Karpas-422 (cell line): ENCODE data around the gene ZNF580. TPM values are rescaled to one million over a fixed set of nuclear protein-coding genes. Genes with fewer than 3 reads are reported as not detected.

Experiments
- DNase-seq: peaks from one replicate; pipeline ENCODE4 v3.0.0-alpha.2; 2015
- H2AFZ ChIP-seq: fragments of 200-600 bp; sonication (generic); 2 replicates; pipeline ENCODE4 v1.6.1; 2014; ENCODE audit warnings: antibody characterized with exemption, low read length, mixed read lengths
- H3K27ac ChIP-seq: fragments of 200-600 bp; sonication (generic); 2 replicates; pipeline ENCODE4 v1.5.1; 2014; ENCODE audit warnings: mild to moderate bottlenecking, low read length, moderate library complexity
- H3K27me3 ChIP-seq: fragments of 200-600 bp; sonication (generic); 2 replicates; pipeline ENCODE4 v1.6.1; 2014; ENCODE audit warnings: low read length, mixed read lengths
- H3K36me3 ChIP-seq: fragments of 200-600 bp; sonication (generic); 2 replicates; pipeline ENCODE4 v1.6.1; 2014; ENCODE audit warnings: low read length, mixed read lengths; ENCODE audit not compliant: insufficient read depth
- H3K4me1 ChIP-seq: fragments of 200-600 bp; sonication (generic); 2 replicates; pipeline ENCODE4 v1.6.1; 2014; ENCODE audit warnings: mild to moderate bottlenecking, low read length, mixed read lengths
- H3K4me2 ChIP-seq: fragments of 200-600 bp; sonication (generic); 2 replicates; pipeline ENCODE4 v1.6.1; 2014; ENCODE audit warnings: low read length, low read depth, mild to moderate bottlenecking; ENCODE audit not compliant: poor library complexity, severe bottlenecking
- H3K4me3 ChIP-seq: fragments of 200-600 bp; sonication (generic); 2 replicates; pipeline ENCODE4 v1.5.1; 2014; ENCODE audit warnings: mild to moderate bottlenecking, antibody characterized with exemption, low read length, mixed read lengths
- H3K79me2 ChIP-seq: fragments of 200-600 bp; sonication (generic); 2 replicates; pipeline ENCODE4 v1.6.1; 2014; ENCODE audit warnings: mild to moderate bottlenecking, low read length, mixed read lengths
- H3K9ac ChIP-seq: fragments of 200-600 bp; sonication (generic); 2 replicates; pipeline ENCODE4 v1.6.0; 2014; ENCODE audit warnings: low read length
- H3K9me2 ChIP-seq: fragments of 200-600 bp; sonication (generic), shearing (Covaris generic); replicated peaks from 2 replicates; pipeline ENCODE4 v1.6.0; 2014; ENCODE audit warnings: mild to moderate bottlenecking, low read length, moderate library complexity; ENCODE audit not compliant: insufficient read depth
- H3K9me3 ChIP-seq: fragments of 300-700, 200-600 bp; sonication (generic); 2 replicates; pipeline ENCODE4 v1.6.1; 2014; ENCODE audit warnings: low read length, mixed read lengths
- H4K20me1 ChIP-seq: fragments of 200-600 bp; sonication (generic); 2 replicates; pipeline ENCODE4 v1.6.1; 2014; ENCODE audit warnings: mild to moderate bottlenecking, antibody characterized with exemption, low read length, low read depth; ENCODE audit not compliant: insufficient read depth
- total RNA-seq: library from RNA; depleted of rRNA; stranded (reverse); fragments of >200 nt; shearing (Covaris generic); gene quantifications from 2 replicates; pipeline ENCODE4 v1.2.3, GENCODE V29; 2014; ENCODE audit warnings: low replicate concordance

ZNF580 gene
- total RNA-seq, 1 experiment from 2014 or later, result 47.5 TPM

DNA sequence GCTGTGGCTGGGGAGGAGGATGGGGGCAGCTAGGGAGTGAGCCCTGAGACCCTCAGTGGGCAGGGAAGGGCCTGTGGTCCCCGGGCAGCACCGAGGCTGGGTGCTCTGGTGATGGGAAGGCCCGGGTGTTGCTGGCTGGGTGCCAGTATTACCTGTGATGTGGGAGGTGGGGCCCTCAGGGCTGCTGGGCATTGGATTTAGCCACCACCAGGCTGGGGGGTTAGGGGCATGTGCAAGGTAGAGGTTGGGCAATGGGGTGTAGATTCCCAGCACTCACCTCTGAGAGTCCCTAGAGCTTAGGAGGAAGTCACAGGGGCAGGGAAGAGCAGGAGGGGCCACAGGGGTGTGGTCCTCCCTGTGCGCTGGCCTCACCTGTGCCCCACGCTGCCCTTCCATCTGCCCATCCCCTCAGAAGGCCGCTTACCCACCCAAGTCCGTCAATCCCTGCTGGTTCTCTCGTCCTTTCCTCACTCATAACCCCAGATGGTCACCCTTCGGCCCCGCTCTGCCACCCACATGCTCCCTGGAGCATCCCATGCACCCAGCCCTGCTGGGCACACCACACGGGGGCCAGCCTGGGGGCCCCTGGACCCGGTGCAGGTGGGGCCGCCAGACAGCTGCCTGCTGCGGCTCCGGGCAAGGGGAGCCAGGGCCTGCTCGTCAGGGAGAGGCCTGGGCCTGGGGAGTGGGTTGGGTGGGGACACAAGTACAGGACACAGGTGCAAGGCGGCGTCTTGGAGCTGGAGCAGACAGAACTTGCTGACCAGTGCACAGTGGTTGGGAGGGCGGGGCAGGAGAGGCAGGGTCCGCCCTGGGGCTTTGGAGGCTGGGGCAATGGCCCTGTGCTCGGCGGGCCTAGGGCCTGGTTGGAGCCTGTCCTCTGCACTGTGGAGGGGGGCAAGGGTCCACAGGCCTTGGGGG, 46.7 kb downstream of the ZNF580 start:
- H4K20me1 ChIP-seq, result peaks cover 59% of the 10 kb centered on the region
- no peaks in the 10 kb centered on the region for H3K27me3 ChIP-seq
- no peak overlapping the region for H2AFZ ChIP-seq
- peaks cover 51% of the 10 kb centered on the region for H3K79me2 ChIP-seq
- H3K27ac ChIP-seq, result no peak overlapping the region
- no peak for DNase-seq
- H3K9me2 ChIP-seq, result no peaks in the 10 kb centered on the region
- H3K4me3 ChIP-seq, result no peak overlapping the region
- H3K4me2 ChIP-seq, result no peak overlapping the region
- H3K4me1 ChIP-seq, result no peaks in the 10 kb centered on the region
- no peaks in the 10 kb centered on the region for H3K9me3 ChIP-seq
- H3K9ac ChIP-seq, result no peak overlapping the region
- peaks cover 21% of the 10 kb centered on the region for H3K36me3 ChIP-seq

DNA sequence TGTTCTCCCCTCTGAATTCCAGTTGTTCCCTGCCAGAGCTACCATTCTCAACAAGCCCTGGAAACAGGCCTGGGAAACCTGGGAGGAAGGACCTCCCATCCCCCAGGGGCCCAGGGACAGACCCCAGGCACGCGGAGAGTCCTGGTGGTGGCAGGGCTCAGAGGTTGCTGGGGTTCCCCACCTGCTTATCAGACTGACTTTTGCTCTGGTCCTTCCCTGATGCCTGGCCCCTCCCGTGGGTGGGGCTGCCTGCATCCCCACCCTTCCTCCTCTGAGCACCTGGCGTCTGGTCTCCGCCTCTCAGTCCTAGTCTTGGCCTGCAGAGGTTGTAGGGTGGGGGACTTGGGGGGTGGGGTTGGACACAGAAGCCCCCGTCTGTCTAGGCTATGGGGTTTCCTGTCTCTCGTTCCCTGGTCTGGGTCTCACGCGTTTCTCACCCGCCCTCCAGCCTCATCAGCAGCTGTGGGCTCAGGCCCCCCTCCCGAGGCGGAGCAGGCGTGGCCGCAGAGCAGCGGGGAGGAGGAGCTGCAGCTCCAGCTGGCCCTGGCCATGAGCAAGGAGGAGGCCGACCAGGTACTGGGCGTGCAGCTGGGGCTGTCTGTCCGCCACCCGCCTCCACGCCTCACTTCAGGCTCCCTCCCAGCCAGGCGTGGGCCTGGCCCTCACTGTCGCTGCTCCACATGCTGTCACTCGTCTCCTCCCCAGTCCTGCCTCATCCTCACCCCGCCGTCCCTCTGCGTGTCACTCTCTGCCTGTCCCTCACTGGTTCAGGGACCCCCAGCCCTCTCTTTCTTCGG, 47.8 kb downstream of the ZNF580 start:
- no peak for DNase-seq
- Histone ChIP-seq H3K27me3 (no peaks in the 10 kb centered on the region), H3K79me2 (peaks cover 45% of the 10 kb centered on the region), H3K4me1 (no peaks in the 10 kb centered on the region), H3K4me2 (no peak overlapping the region), H3K9ac (no peak overlapping the region), H3K27ac (no peak overlapping the region), H3K36me3 (peaks cover 22% of the 10 kb centered on the region), H3K9me3 (no peaks in the 10 kb centered on the region), H3K9me2 (no peaks in the 10 kb centered on the region), H2AFZ (no peak overlapping the region), H3K4me3 (no peak overlapping the region), H4K20me1 (peaks cover 61% of the 10 kb centered on the region)

DNA sequence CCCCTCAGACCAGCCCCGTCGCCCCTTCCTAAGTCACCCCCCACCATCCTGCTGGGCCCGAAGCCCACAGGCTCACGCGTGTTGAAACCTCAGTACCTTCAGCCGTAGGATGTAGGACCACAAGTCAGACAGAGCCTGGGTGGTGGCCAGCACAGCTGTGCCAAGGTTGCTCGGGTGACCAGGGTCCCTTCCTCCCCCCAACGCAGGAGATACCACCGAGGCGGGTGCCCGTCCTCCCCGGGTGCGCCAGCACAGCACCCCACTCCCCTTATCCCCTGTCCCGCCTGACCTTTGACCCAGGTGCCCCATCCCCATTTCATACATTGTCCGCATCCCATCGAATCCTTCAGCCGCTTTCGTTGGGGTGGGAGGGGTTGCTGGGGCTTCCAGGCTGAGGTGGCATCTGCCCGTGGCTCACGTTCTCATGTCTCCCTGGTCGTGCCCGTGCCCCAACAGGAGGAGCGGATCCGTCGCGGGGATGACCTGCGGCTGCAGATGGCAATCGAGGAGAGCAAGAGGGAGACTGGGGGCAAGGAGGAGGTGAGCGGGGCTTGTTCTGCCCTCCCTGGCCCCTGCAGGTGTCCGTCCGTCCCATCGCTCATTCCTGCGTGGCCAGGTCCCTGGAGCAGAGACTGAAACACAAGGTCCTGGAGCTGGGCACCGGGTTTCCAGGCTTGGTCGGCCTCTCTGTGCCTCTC, 48.8 kb downstream of the ZNF580 start:
- no peak overlapping the region for H3K4me3 ChIP-seq
- H2AFZ ChIP-seq, result no peak overlapping the region
- H3K4me2 ChIP-seq, result no peak overlapping the region
- no peaks in the 10 kb centered on the region for H3K27me3 ChIP-seq
- peaks cover 35% of the 10 kb centered on the region for H3K79me2 ChIP-seq
- DNase-seq, result no peak
- H3K27ac ChIP-seq, result no peak overlapping the region
- peaks cover 55% of the 10 kb centered on the region for H4K20me1 ChIP-seq
- peaks cover 22% of the 10 kb centered on the region for H3K36me3 ChIP-seq
- no peaks in the 10 kb centered on the region for H3K9me3 ChIP-seq
- no peaks in the 10 kb centered on the region for H3K4me1 ChIP-seq
- H3K9me2 ChIP-seq, result no peaks in the 10 kb centered on the region
- H3K9ac ChIP-seq, result no peak overlapping the region

DNA sequence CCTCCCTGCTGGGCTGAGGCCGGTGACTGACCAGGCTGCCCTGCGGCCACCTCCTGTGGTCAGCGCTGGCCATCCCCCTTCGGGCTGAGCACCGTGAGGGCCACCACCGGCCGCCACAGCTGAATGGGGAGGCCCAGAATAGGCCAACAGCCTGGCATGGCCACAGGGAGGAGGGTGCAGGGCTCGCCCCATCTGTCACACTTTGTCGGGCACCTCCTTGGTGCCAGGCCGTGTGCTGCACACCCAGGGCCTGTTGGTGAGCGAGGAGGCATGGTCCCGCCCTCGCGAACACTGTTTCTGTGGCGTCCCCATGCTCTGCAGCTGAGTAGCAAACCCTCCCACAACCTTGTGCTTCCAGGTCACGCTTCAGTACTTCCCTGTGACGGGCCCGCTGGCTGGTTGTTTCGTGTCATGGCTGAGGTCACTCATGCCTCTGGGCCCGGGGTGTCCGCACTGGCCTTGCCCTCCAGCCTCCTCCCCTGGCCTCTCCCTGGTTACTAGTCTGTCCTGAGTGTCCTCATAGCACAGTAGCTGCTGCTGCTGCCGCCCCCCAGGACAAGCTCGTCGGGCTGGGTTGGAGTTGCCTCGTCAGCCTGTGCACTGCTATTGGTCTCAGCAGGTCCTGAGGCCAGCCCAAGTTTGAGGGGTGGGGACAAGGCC, 49.4 kb downstream of the ZNF580 start:
- H4K20me1 ChIP-seq, result peaks cover 50% of the 10 kb centered on the region
- H3K4me2 ChIP-seq, result no peak overlapping the region
- no peaks in the 10 kb centered on the region for H3K4me1 ChIP-seq
- H3K36me3 ChIP-seq, result peaks cover 24% of the 10 kb centered on the region
- no peaks in the 10 kb centered on the region for H3K27me3 ChIP-seq
- H3K9ac ChIP-seq, result no peak overlapping the region
- H3K4me3 ChIP-seq, result no peak overlapping the region
- DNase-seq, result no peak
- peaks cover 29% of the 10 kb centered on the region for H3K79me2 ChIP-seq
- H2AFZ ChIP-seq, result no peak overlapping the region
- H3K9me3 ChIP-seq, result no peaks in the 10 kb centered on the region
- no peaks in the 10 kb centered on the region for H3K9me2 ChIP-seq
- H3K27ac ChIP-seq, result no peak overlapping the region

DNA sequence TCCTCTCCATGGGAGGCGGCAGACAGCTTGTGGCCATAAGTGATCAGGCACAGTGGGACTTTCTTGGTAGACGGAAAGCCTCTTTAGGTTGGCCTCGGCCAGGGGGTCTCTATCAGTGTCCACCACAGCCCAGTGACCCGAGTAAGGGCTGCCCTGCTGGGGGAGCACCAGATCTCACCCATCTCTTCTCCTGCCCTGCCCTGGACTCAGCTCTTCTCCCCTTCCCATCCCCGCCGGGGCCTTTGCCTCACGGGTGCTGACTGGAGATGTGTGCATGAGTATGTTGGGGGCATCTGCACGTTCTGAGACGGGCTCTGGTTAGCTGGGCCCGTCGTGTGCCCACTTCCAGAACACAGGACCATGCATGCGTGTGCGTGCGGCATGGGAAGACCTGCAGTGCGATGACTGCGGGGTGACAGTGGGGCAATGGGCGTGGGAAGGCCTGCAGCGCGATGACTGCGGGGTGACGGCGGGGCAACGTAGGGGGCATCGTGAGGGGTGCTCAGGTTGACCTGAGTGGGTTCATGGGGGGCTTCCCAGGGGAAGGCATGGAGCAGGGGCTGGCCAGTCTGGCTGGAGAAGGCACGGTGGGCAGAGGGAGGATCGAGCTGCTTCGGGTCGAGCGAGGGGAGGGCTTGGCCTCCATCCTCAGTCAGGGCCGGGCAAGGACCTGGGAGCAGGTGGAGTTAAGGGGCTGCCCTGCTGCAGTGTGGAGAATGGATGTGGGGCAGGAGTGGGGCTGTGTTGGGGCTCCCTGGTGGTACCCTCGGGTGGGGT, 50.2 kb downstream of the ZNF580 start:
- DNase-seq, result no peak
- Histone ChIP-seq H4K20me1 (peaks cover 49% of the 10 kb centered on the region), H3K9me3 (no peaks in the 10 kb centered on the region), H3K27ac (no peak overlapping the region), H3K79me2 (peaks cover 21% of the 10 kb centered on the region), H3K9ac (no peak overlapping the region), H2AFZ (no peak overlapping the region), H3K4me2 (no peak overlapping the region), H3K27me3 (no peaks in the 10 kb centered on the region), H3K4me1 (no peaks in the 10 kb centered on the region), H3K36me3 (peaks cover 30% of the 10 kb centered on the region), H3K9me2 (no peaks in the 10 kb centered on the region), H3K4me3 (no peak overlapping the region)

GRCh38 chr19:55691561-55692481, 51.0 kb downstream of the ZNF580 start:
- Histone ChIP-seq H3K27ac (no peak overlapping the region), H3K36me3 (peaks cover 30% of the 10 kb centered on the region), H3K9me3 (no peaks in the 10 kb centered on the region), H3K79me2 (peaks cover 14% of the 10 kb centered on the region), H2AFZ (no peak overlapping the region), H3K4me3 (no peak overlapping the region), H3K4me1 (no peaks in the 10 kb centered on the region), H3K4me2 (no peak overlapping the region), H3K9ac (no peak overlapping the region), H4K20me1 (peaks cover 44% of the 10 kb centered on the region), H3K9me2 (no peaks in the 10 kb centered on the region), H3K27me3 (no peaks in the 10 kb centered on the region)
- no peak for DNase-seq

DNA sequence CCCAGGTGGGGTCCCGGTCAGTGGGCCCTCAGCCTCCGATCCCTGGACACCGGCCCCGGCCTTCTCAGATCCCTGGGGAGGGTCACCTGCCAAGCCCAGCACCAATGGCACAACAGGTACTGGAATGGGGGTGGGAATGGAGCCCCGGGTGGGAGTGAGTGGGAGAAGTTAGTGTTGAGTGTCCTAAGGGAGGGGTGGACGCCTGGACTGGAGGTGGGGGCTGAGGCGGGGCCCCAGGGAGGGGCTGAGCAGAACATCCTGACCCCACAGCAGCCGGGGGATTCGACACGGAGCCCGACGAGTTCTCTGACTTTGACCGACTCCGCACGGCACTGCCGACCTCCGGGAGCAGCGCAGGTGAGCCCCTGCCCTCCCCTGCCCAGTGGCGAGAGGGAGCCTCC, 51.9 kb downstream of the ZNF580 start:
- Histone ChIP-seq H3K36me3 (peaks cover 27% of the 10 kb centered on the region), H3K4me3 (no peak overlapping the region), H3K79me2 (peaks cover 6% of the 10 kb centered on the region; the same call in 1 of the 2 replicates), H4K20me1 (peaks cover 35% of the 10 kb centered on the region), H3K4me1 (no peaks in the 10 kb centered on the region), H3K9ac (no peak overlapping the region), H3K9me3 (no peaks in the 10 kb centered on the region), H2AFZ (no peak overlapping the region), H3K27me3 (no peaks in the 10 kb centered on the region), H3K4me2 (no peak overlapping the region), H3K27ac (no peak overlapping the region), H3K9me2 (no peaks in the 10 kb centered on the region)
- DNase-seq, result no peak
